Measurements from ENCODE around the gene DNAH7. TPM values are rescaled to one million over a fixed set of nuclear protein-coding genes. Genes with fewer than 3 reads are reported as not detected.

DNAH7 gene
- total RNA-seq, 2 donors from 2014 or later: 0.02 to 0.11 TPM

- ATAC-seq: no peak
- Mint-ChIP-seq H3K36me3 (no peaks in the 10 kb centered on the region), H3K4me3 (no peak overlapping the region), H3K27me3 (peaks cover 6 to 8% of the 10 kb centered on the region in 2 donors), H3K27ac (no peak overlapping the region), H3K4me1 (ENCODE audit: low read depth in 2 of 2) (no peaks in the 10 kb centered on the region), H3K9me3 (no peaks in the 10 kb centered on the region)
- no peak for DNase-seq (ENCODE audit: low spot score)
Observed at GRCh38 chr2:195857132-195857531, 211.5 kb downstream of the DNAH7 start.

- H3K27ac Mint-ChIP-seq: no peak overlapping the region
- no peaks in the 10 kb centered on the region for H3K9me3 Mint-ChIP-seq
- no peaks in the 10 kb centered on the region for H3K4me1 Mint-ChIP-seq (ENCODE audit: low read depth in 2 of 2)
- DNase-seq (ENCODE audit: low spot score) (no peak), ATAC-seq (no peak)
- H3K4me3 Mint-ChIP-seq: no peak overlapping the region
- H3K36me3 Mint-ChIP-seq: no peaks in the 10 kb centered on the region
- H3K27me3 Mint-ChIP-seq: peaks cover 0 to 5% of the 10 kb centered on the region in 2 donors
Observed at GRCh38 chr2:195850764-195851163, 217.9 kb downstream of the DNAH7 start.

GRCh38 chr2:195848119-195848899 lies 220.3 kb downstream of the DNAH7 start:
- peaks cover 0 to 5% of the 10 kb centered on the region in 2 donors for H3K27me3 Mint-ChIP-seq
- ATAC-seq (no peak), DNase-seq (ENCODE audit: low spot score) (no peak)
- no peaks in the 10 kb centered on the region for H3K36me3 Mint-ChIP-seq
- no peaks in the 10 kb centered on the region for H3K9me3 Mint-ChIP-seq
- H3K27ac Mint-ChIP-seq: no peak overlapping the region
- H3K4me1 Mint-ChIP-seq (ENCODE audit: low read depth in 2 of 2): no peaks in the 10 kb centered on the region
- no peak overlapping the region for H3K4me3 Mint-ChIP-seq

GRCh38 chr2:195842932-195843331 lies 225.7 kb downstream of the DNAH7 start:
- no peaks in the 10 kb centered on the region for H3K9me3 Mint-ChIP-seq
- DNase-seq (ENCODE audit: low spot score): no peak
- peaks cover 0 to 6% of the 10 kb centered on the region in 2 donors for H3K27me3 Mint-ChIP-seq
- no peak overlapping the region for H3K27ac Mint-ChIP-seq
- H3K4me3 Mint-ChIP-seq: no peak overlapping the region
- no peaks in the 10 kb centered on the region for H3K36me3 Mint-ChIP-seq
- ATAC-seq: no peak
- peaks cover 6 to 7% of the 10 kb centered on the region in 2 donors for H3K4me1 Mint-ChIP-seq (ENCODE audit: low read depth in 2 of 2)

GRCh38 chr2:195838002-195838401 lies 230.6 kb downstream of the DNAH7 start:
- Mint-ChIP-seq H3K36me3 (no peaks in the 10 kb centered on the region), H3K27ac (no peak overlapping the region), H3K4me1 (ENCODE audit: low read depth in 2 of 2) (peaks cover 5% of the 10 kb centered on the region in 2 donors), H3K9me3 (no peaks in the 10 kb centered on the region), H3K4me3 (no peak overlapping the region), H3K27me3 (peaks cover 3 to 9% of the 10 kb centered on the region in 2 donors)
- DNase-seq (ENCODE audit: low spot score) (no peak), ATAC-seq (no peak)

- Mint-ChIP-seq H3K9me3 (no peaks in the 10 kb centered on the region), H3K27me3 (peaks cover 3 to 11% of the 10 kb centered on the region in 2 donors), H3K4me3 (no peak overlapping the region), H3K27ac (no peak overlapping the region), H3K4me1 (ENCODE audit: low read depth in 2 of 2) (no peaks in the 10 kb centered on the region), H3K36me3 (no peaks in the 10 kb centered on the region)
- DNase-seq (ENCODE audit: low spot score) (no peak), ATAC-seq (no peak)
Observed at GRCh38 chr2:195836002-195836401, 232.6 kb downstream of the DNAH7 start.

- Mint-ChIP-seq H3K27me3 (peaks cover 5 to 18% of the 10 kb centered on the region in 2 donors), H3K9me3 (no peaks in the 10 kb centered on the region), H3K4me3 (no peak overlapping the region), H3K36me3 (no peaks in the 10 kb centered on the region), H3K4me1 (ENCODE audit: low read depth in 2 of 2) (no peaks in the 10 kb centered on the region), H3K27ac (no peak overlapping the region)
- ATAC-seq (no peak), DNase-seq (ENCODE audit: low spot score) (no peak)
Observed at GRCh38 chr2:195834836-195835235, 233.8 kb downstream of the DNAH7 start.

- Mint-ChIP-seq H3K4me3 (no peak overlapping the region), H3K9me3 (no peaks in the 10 kb centered on the region), H3K36me3 (no peaks in the 10 kb centered on the region), H3K27me3 (peaks cover 5 to 8% of the 10 kb centered on the region in 2 donors), H3K4me1 (ENCODE audit: low read depth in 2 of 2) (no peaks in the 10 kb centered on the region), H3K27ac (no peak overlapping the region)
- no peak for ATAC-seq
- DNase-seq (ENCODE audit: low spot score): no peak
Observed at GRCh38 chr2:195830968-195831950, 237.4 kb downstream of the DNAH7 start.

GRCh38 chr2:195824478-195824877 lies 244.2 kb downstream of the DNAH7 start:
- no peaks in the 10 kb centered on the region for H3K4me1 Mint-ChIP-seq (ENCODE audit: low read depth in 2 of 2)
- ATAC-seq: no peak
- H3K4me3 Mint-ChIP-seq: no peak overlapping the region
- DNase-seq (ENCODE audit: low spot score): no peak
- peaks cover 0 to 6% of the 10 kb centered on the region in 2 donors for H3K27me3 Mint-ChIP-seq
- H3K36me3 Mint-ChIP-seq: no peaks in the 10 kb centered on the region
- H3K9me3 Mint-ChIP-seq: no peaks in the 10 kb centered on the region
- H3K27ac Mint-ChIP-seq: no peak overlapping the region

GRCh38 chr2:195823206-195823605 lies 245.4 kb downstream of the DNAH7 start:
- H3K27ac Mint-ChIP-seq: no peak overlapping the region
- peaks cover 2 to 16% of the 10 kb centered on the region in 2 donors for H3K27me3 Mint-ChIP-seq
- ATAC-seq: no peak
- H3K9me3 Mint-ChIP-seq: no peaks in the 10 kb centered on the region
- DNase-seq (ENCODE audit: low spot score): no peak
- no peaks in the 10 kb centered on the region for H3K4me1 Mint-ChIP-seq (ENCODE audit: low read depth in 2 of 2)
- H3K36me3 Mint-ChIP-seq: no peaks in the 10 kb centered on the region
- H3K4me3 Mint-ChIP-seq: no peak overlapping the region

- ATAC-seq: no peak
Observed at GRCh38 chr2:195821566-195821932, 247.1 kb downstream of the DNAH7 start.

GRCh38 chr2:195820867-195821565 lies 247.6 kb downstream of the DNAH7 start:
- no peak for ATAC-seq
- Mint-ChIP-seq H3K9me3 (no peaks in the 10 kb centered on the region), H3K27ac (no peak overlapping the region), H3K4me3 (no peak overlapping the region), H3K36me3 (no peaks in the 10 kb centered on the region), H3K4me1 (ENCODE audit: low read depth in 2 of 2) (no peaks in the 10 kb centered on the region), H3K27me3 (peaks cover 2 to 16% of the 10 kb centered on the region in 2 donors)
- no peak for DNase-seq (ENCODE audit: low spot score)

More at GRCh38 chr2:195821566-195821932, 247.1 kb downstream of the DNAH7 start:
- Mint-ChIP-seq H3K27me3 (peaks cover 2 to 16% of the 10 kb centered on the region in 2 donors), H3K36me3 (no peaks in the 10 kb centered on the region), H3K9me3 (no peaks in the 10 kb centered on the region), H3K4me3 (no peak overlapping the region), H3K4me1 (ENCODE audit: low read depth in 2 of 2) (no peaks in the 10 kb centered on the region), H3K27ac (no peak overlapping the region)
- no peak for DNase-seq (ENCODE audit: low spot score)

- H3K4me1 Mint-ChIP-seq (ENCODE audit: low read depth in 2 of 2): no peaks in the 10 kb centered on the region
- H3K4me3 Mint-ChIP-seq: no peak overlapping the region
- H3K9me3 Mint-ChIP-seq: no peaks in the 10 kb centered on the region
- ATAC-seq (no peak), DNase-seq (ENCODE audit: low spot score) (no peak)
- H3K36me3 Mint-ChIP-seq: no peaks in the 10 kb centered on the region
- H3K27ac Mint-ChIP-seq: no peak overlapping the region
- H3K27me3 Mint-ChIP-seq: peaks cover 2 to 16% of the 10 kb centered on the region in 2 donors
Observed at GRCh38 chr2:195820373-195820772, 248.3 kb downstream of the DNAH7 start.

Data from natural killer cell treated with Interleukin-12 subunit alpha and Interleukin-12 subunit beta and Interleukin-15 and Interleukin-18, amount 100 ng/mL, for 72 hours (primary cell).